WTC11 (cell line): Measurements from ENCODE around the gene UBE3A.

Source experiments
- CTCF ChIP-seq: fragments of 200-600 bp; IDR thresholded peaks from 2 replicates; pipeline ENCODE4 v1.8.0; 2022; ENCODE audit warnings: antibody characterized with exemption
- E2F4 ChIP-seq: sonication (generic); formaldehyde crosslinking; IDR thresholded peaks from 2 replicates; pipeline ENCODE4 v1.8.1; 2022; ENCODE audit warnings: low read depth, mild to moderate bottlenecking, moderate library complexity, missing genetic modification reagents, borderline replicate concordance
- FOXP1 ChIP-seq: sonication (generic); formaldehyde crosslinking; IDR thresholded peaks from 2 replicates; pipeline ENCODE4 v1.8.0; 2022; ENCODE audit warnings: missing genetic modification reagents, mild to moderate bottlenecking, moderate library complexity, borderline replicate concordance
- HMGXB4 ChIP-seq: sonication (generic); formaldehyde crosslinking; IDR thresholded peaks from 2 replicates; pipeline ENCODE4 v1.8.1; 2023; ENCODE audit warnings: mild to moderate bottlenecking, moderate library complexity, missing genetic modification reagents
- MAX ChIP-seq: sonication (generic); formaldehyde crosslinking; IDR thresholded peaks from 2 replicates; pipeline ENCODE4 v1.8.0; 2022; ENCODE audit warnings: mild to moderate bottlenecking, missing genetic modification reagents
- NFE2L1 ChIP-seq: sonication (generic); formaldehyde crosslinking; IDR thresholded peaks from 2 replicates; pipeline ENCODE4 v1.8.1; 2023; ENCODE audit warnings: missing genetic modification reagents
- RELA ChIP-seq: sonication (generic); formaldehyde crosslinking; IDR thresholded peaks from 2 replicates; pipeline ENCODE4 v1.8.1; 2022; ENCODE audit warnings: missing genetic modification reagents, mild to moderate bottlenecking, borderline replicate concordance
- TEAD4 ChIP-seq: sonication (generic); formaldehyde crosslinking; IDR thresholded peaks from 2 replicates; pipeline ENCODE4 v1.8.0; 2022; ENCODE audit warnings: mild to moderate bottlenecking, missing genetic modification reagents
- USF2 ChIP-seq: sonication (generic); formaldehyde crosslinking; IDR thresholded peaks from 2 replicates; pipeline ENCODE4 v1.8.1; 2023; ENCODE audit warnings: mild to moderate bottlenecking, missing genetic modification reagents, moderate library complexity
- ZNF121 ChIP-seq: sonication (generic); formaldehyde crosslinking; IDR thresholded peaks from 2 replicates; pipeline ENCODE4 v1.8.0; 2023; ENCODE audit warnings: missing genetic modification reagents
- ZNF317 ChIP-seq: sonication (generic); formaldehyde crosslinking; IDR thresholded peaks from 2 replicates; pipeline ENCODE4 v1.8.1; 2023; ENCODE audit warnings: low read depth, mild to moderate bottlenecking, moderate library complexity, missing genetic modification reagents, borderline replicate concordance

- TF ChIP-seq ZNF121 (CRISPR knock-in tag): no peak
- no peak for TF ChIP-seq CTCF
- no peak for TF ChIP-seq FOXP1
- no peak for TF ChIP-seq E2F4 (CRISPR knock-in tag)
- TF ChIP-seq HMGXB4 (CRISPR knock-in tag): no peak
- TF ChIP-seq ZNF317 (CRISPR knock-in tag): no peak
- no peak for TF ChIP-seq TEAD4 (CRISPR knock-in tag)
- TF ChIP-seq USF2 (CRISPR knock-in tag): no peak
- no peak for TF ChIP-seq MAX
- no peak for TF ChIP-seq NFE2L1 (CRISPR knock-in tag)
- TF ChIP-seq RELA (CRISPR knock-in tag): no peak
Observed at GRCh38 chr15:25287823-25288222, 151.0 kb downstream of the UBE3A start.
